Ammon's horn (tissue), 1 donor: ENCODE results near the gene KNDC1.

ENCODE experiments used
- DNase-seq: peaks from one replicate; pipeline ENCODE4 v3.0.0-alpha.2; 2016; ENCODE audit warnings: low spot score

Gene KNDC1

GRCh38 chr10:133191651-133192050 is 31.6 kb downstream of the KNDC1 start:
- no peak for DNase-seq

- DNase-seq, result no peak
These were observed 34.1 kb downstream of the KNDC1 start for GRCh38 chr10:133194151-133194550.

- no peak for DNase-seq
These were observed 35.1 kb downstream of the KNDC1 start for GRCh38 chr10:133195096-133195495.

GRCh38 chr10:133195611-133196010 is 35.6 kb downstream of the KNDC1 start:
- no peak for DNase-seq

- DNase-seq, result no peak
These were observed 36.3 kb downstream of the KNDC1 start for GRCh38 chr10:133196221-133196915.

GRCh38 chr10:133196936-133197758 is 37.1 kb downstream of the KNDC1 start:
- no peak for DNase-seq

- no peak for DNase-seq
These were observed 37.8 kb downstream of the KNDC1 start for GRCh38 chr10:133197786-133198185.

- no peak for DNase-seq
These were observed 38.2 kb downstream of the KNDC1 start for GRCh38 chr10:133198206-133198605.

GRCh38 chr10:133198621-133199487 is 38.8 kb downstream of the KNDC1 start:
- no peak for DNase-seq

- DNase-seq, result no peak
These were observed 39.5 kb downstream of the KNDC1 start for GRCh38 chr10:133199488-133199885.

GRCh38 chr10:133199992-133200611 is 40.1 kb downstream of the KNDC1 start:
- DNase-seq, result no peak

- no peak for DNase-seq
These were observed 40.6 kb downstream of the KNDC1 start for GRCh38 chr10:133200621-133201031.

GRCh38 chr10:133201151-133201947 is 41.3 kb downstream of the KNDC1 start:
- no peak for DNase-seq

GRCh38 chr10:133201948-133202725 is 42.1 kb downstream of the KNDC1 start:
- DNase-seq, result no peak

GRCh38 chr10:133202778-133203651 is 43.0 kb downstream of the KNDC1 start:
- DNase-seq, result no peak

- DNase-seq, result no peak
These were observed 43.7 kb downstream of the KNDC1 start for GRCh38 chr10:133203652-133204195.

GRCh38 chr10:133204226-133205015 is 44.4 kb downstream of the KNDC1 start:
- DNase-seq, result peak; percentile 35

- DNase-seq, result no peak
These were observed 45.1 kb downstream of the KNDC1 start for GRCh38 chr10:133205146-133205545.
